HK-2 (cell line): ENCODE results near the gene SKAP1.

Experiments
- DNase-seq: peaks from one replicate; pipeline ENCODE4 v3.0.0-alpha.2; 2018; ENCODE audit not compliant: unreplicated experiment

The SKAP1 gene

DNA sequence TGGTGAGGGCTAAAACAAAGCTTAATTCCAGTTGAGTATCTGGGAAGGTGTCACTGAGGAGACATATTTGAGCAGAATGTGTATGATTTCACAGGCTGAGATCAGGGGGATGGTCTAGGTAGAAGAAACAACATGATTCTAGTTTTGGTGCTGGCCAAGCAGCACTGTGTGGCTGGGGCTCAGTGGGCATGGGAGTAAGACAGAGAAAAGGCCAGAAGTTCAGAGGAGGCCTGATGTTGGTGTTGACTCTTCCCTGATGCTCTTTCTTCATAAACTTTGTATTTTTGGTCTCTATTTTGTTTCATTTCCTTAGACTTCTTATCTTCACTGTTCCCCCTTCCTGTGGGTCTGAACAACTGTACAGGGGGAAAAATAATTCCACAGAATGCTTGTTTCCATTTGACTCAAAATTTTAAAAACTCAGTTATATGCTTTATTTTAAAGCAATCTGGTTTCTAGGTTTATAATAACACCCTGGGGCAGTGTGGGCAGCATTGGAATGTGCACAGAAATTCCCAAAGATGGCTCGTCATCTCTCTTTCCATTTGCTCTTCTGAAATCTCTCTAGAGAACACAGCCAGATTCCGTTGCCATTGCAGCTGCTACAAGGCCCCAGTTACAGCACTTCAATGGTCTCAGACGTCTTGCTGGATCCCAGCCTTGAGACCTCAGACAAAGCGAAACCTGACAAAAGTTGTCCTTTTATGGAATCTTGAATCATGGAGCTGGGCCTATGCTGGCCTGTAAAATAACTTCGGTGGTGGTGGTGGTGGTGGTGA, 254.1 kb downstream of the SKAP1 start:
- DNase-seq, result no peak

- DNase-seq, result no peak
Observed at GRCh38 chr17:48174833-48175523, 255.0 kb downstream of the SKAP1 start.

- DNase-seq, result no peak
Observed at GRCh38 chr17:48173191-48173984, 256.6 kb downstream of the SKAP1 start.

GRCh38 chr17:48169926-48170325, 260.1 kb downstream of the SKAP1 start:
- no peak for DNase-seq

GRCh38 chr17:48163809-48164208, 266.2 kb downstream of the SKAP1 start:
- DNase-seq, result no peak

DNA sequence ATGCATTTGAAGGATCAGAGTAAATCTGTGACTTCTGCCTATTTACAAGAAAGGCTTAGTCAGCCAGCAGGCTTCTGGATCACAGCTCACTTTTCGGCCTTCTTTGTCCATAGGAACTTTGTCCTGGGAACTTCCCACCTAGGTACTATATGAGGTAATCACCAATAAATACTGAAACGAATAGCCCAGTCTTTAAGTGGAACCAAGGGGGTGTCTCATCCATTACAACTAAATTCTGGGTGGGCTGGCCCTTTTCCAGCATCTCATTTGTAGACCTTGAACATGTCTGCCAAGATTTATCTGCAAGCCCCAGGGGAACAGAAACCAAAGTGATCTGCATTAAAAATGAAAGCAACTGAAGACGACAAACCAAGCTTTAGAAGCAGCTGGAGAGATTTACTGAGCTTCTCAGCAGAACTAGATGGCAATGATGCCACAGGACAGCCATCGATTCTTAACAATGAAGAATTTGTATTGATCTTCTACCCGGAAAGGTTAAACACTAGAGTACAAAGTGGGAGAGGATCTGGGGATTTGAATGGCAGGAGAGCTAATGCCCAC, 267.0 kb downstream of the SKAP1 start:
- no peak for DNase-seq

- no peak for DNase-seq
Observed at GRCh38 chr17:48162306-48162934, 267.6 kb downstream of the SKAP1 start.

DNA sequence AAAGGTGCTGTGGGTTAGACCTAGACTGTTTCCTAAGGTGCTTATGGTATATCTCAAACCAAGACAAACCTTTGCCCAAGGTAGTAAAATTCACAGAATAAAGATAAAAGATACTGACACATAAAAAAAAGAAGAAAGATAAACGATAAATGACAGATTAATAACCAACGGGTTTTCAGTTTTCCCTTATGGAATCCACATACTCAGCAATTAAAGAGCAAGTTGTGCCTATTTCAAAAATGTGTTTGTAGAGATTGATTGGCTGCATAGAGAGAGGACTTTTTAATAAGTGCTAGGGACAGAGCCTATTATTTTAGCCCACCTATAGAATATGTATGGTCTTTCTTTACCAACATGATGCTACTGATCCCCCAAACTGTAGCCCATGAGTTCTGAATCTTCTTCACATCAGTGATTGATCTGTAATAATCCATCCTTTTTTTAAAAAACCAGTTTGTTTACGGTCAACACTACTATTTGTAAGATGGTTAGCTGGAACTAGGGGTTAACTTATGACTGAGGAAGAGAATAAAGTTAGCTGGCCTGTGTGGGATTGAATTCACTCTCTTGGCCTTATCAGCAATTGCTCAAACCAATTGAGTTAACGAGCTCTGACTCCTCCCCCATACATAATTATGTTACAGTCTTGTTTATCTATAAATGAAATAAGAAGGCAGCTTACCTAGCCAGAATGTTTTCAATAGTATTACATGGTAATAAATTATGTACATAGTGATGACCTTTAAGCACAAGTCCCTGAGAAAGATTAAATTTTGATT, 268.7 kb downstream of the SKAP1 start:
- no peak for DNase-seq

DNA sequence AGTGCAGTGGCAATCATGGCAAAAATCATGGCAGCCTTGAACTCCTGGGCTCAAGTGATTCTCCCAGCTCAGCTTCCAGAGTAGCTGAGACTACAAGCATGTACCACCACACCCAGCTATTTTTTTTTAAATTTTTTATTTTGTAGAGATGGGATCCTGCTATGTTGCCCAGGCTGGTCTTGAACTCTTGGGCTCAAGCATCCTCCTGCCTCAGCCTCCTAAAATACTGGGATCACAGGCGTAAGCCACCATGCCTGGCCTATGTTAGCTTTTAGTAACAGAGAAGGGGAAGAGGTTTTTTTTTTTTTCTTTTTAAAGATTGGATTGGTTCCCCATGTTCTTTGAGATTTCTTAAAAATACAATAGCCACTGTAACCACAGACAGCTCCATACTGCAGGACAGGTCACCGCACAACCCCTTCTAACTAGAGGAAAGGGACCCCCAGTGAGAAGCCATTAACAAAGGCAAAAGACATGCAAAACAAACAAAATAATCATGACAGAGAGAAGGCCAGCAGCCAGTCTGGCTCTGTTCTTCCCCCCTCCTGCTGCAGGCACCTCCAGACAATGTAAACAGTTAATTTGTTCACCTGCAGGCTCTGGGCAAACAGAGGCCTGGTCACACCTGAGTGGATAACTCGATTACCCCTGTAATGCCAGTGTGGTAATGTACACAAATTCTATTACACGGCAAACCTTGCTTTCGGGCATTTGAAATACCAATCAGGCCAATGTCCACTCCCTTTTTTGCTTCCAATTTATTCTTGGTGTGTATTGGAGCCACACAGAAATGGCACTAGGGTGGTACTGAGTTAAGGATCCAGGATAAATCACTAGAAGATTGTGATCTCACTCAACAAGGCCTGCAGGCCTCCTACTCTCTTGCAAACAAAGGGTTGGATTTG, 269.6 kb downstream of the SKAP1 start:
- no peak for DNase-seq

- DNase-seq, result no peak
Observed at GRCh38 chr17:48159232-48159631, 270.8 kb downstream of the SKAP1 start.

DNA sequence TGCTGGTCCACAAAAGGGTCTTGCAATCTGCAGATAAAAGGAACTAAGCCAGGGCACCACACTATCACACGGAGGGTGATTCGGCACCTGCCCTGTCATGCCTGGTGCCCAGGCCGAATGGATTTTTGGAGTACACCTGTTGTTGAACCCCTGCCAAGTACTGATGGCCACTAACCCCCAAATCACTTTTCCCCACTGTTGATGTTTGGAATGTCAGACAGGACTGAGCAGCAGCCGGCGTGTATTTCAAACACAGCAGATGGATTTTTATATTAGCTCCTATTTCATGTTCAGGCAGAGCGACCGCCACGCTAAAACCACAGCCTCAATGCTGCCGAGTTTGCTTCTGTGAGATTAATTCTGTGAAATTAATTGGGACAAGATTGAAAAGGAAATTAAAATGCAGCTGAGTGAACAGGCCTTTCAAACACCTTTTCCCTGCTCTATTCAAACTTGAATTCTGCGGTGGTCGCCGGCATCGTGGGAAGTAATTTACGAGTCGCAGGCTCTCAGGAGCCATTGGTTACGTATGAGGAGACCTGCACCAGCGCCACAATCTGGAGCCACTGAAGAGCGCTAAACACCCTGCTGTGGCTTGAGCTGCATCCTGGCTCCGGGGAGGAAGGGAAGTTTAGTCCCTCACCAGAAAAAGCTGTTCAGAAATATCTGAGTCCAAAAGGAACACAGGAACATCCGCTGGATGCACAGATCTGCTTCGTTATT, 274.0 kb downstream of the SKAP1 start:
- DNase-seq, result no peak

DNA sequence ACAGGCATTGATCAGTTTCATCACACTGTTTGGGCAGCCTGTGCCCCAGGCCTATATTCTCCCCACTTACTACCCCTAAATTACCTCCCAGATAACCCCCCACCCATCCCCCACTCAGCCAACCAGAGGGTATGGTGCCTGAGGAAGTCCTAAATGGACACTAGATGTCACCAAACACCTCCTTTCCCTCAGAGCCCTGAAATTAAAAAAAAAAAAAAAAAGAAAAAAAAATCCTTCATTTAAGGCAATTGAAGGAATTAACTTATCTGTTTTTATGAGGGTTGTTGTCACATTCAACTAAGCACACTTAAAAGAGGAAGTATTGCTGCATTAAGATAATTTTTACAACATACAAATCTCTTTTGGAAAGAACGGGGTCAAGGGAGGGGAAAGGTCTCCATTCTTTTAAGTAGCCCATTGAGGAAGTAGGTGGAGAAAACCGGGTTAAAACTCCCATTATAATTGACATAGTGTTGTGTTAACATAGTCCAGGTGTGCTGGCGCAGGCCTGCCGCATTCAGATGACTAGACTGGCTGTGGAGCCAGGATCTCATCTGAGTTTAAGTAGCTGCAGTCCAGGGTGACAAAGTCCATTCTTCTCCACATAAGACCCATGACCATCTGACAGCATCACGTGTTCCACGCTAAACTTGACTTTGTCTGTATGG, 276.2 kb downstream of the SKAP1 start:
- no peak for DNase-seq

- DNase-seq, result no peak
Observed at GRCh38 chr17:48152289-48152688, 277.7 kb downstream of the SKAP1 start.

GRCh38 chr17:48151220-48151619, 278.8 kb downstream of the SKAP1 start:
- DNase-seq, result no peak

DNA sequence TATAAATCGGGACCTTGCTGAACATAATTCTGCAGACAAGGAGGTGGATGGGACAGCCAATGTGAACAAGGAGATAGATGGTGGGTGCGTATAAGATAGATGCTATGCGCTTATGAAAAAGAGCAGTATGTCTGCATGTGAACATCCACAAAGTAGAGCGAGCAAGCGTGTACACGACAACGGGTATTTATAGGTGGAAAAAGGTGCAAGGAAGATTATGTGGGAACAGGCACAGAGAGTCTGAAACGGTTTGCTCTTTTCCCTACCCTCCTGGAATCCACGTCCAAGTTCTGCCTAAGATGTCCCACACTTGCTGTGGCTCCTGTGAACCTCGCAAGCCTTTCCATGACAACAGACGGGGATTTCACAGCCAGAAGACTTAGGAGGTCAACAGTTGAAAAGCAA, 279.4 kb downstream of the SKAP1 start:
- DNase-seq, result no peak

DNA sequence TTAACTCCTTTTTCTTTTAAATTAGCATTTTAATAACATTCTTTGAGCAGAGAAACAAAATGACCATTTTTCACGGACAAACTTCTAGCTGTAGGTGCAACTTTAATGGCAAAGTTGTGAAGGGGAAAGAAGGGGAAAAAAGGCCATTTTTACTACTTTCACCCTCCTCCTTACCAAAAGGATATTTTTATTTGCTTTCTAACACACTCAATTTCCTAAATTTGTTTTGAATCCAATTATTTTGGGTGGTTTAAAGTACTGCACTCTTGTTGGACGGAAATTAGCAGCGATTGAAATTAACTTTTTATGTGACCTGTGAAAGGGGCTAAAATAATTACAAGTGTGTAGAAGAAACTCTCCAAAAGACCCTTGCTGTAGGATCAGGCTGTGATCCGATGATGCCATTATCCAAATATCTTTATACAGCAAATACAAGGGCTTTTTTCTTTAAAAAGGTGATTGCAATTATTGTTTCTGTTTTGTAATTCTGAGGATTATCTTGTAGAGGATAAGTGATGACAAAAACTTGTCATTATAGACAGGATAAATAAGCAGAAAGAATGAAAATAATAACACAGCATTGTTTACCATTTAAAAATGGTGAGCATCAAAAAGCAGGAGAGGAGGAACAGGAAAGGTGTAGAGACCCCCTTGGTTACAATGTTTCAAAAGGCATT, 280.1 kb downstream of the SKAP1 start:
- DNase-seq, result no peak

DNA sequence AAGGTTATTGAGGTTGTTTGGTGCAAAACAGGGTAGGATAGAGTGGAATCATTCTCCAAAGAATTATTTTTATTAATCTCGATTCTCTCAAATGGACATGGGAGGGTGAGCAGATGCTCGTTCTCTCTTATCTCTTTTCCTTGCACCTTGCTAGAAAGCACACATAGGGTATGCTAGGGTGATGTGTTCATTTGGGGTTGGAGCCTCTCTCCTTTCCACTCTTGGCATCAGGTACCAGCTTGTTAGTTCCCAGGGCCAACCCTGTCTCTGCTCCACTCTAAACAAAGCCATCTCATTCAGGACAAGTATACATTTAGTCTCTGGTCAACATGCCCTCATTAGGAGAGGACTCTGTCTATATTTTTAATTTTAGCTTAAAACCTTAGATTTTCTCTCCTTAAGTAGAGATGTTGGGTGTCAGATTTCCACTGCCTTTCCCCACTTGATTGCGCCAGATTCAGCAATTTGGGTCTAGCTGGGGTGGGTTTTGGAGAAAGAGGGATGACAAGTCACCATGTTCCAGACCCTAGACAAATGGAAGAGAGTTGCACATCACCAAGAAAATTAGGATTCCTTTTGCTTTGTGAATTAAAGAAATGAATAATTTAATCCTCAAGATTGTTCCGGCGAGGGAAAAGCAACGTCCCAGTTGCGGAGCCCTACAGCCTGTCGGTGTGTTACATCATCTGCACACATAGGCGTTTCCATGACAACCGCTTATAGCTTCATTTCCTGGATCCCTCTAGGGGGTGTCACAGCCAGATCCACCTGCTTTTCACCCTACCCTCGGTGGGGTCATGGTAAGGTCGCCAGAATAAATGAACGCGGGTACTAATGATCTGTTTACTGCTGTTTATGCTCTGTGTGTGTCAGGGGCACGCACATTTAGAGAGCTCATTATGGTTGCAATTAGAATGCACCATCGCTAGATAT, 280.9 kb downstream of the SKAP1 start:
- no peak for DNase-seq
